ENCODE measurements around the gene COA7.
"Not testable (repeated sequence)": the region's sequence is repeated elsewhere in the genome, so short reads cannot be mapped to it uniquely, and the experiment has no call there.

COA7 gene

GRCh38 chr1:52702886-52703787 is 5.0 kb upstream of the COA7 start:
- DNase-seq = peak; percentile 96

GRCh38 chr1:52695627-52696026 is 2.5 kb downstream of the COA7 start:
- DNase-seq = no peak

DNA sequence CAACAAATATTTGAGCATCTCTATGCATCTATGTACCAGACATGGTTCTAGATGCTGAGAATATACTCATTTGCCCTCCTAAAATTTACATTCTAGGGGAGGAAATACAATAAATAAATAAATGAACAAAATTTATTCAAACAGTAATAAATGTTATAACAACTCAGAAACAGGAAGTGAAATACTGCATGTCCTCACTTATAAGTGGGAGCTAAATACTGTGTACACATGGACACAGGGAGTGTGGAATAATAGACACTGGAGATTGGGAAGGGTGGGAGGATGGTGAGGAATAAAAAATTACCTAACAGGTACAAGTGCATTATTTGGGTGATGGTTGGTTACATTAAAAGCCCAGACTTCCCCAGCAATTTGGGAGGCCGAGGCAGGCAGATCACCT is 4.3 kb downstream of the COA7 start:
- no peak for DNase-seq

- DNase-seq = not testable (repeated sequence)
Observed at GRCh38 chr1:52693351-52693750, 4.8 kb downstream of the COA7 start.

DNA sequence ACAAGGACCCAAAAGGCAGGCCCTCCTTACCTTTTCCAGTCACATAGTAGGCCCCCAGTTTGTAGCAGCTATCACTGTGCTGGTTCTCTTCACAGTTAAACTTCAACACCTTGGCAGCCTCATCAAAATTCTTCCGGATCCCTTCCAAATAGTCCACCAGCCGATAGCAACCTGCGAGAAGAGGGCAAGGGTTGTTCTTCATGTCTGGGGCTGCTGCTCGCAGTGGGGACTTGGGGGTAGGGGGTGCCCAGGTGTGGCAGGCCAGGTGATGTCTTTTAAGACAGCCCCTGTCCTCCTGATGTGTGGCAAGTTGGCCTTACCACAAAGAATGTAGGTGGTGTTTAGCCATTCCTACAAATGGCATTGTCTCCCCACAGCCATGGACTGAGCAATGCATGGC is 5.5 kb downstream of the COA7 start:
- DNase-seq = no peak

DNA sequence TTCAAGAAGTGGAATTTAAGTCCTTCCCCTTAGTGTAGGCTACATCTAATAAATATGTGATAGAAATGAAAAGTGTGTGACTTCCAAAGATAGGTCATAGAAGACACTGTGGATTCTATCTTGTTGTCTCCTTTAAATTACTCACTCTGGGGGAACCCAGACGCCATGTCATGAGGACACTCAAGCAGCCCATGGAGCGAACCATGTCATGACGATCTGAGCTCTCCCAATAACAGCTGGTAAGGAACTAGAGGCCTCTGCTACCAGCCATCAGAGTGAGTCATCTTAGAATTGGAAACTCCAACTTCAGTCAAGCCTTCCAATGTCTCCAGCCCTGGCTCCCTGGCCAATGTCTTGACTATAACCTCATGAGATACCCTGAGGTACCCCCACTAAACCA is 6.3 kb downstream of the COA7 start:
- no peak for DNase-seq

GRCh38 chr1:52686830-52687229 is 11.3 kb downstream of the COA7 start:
- no peak for DNase-seq

DNA sequence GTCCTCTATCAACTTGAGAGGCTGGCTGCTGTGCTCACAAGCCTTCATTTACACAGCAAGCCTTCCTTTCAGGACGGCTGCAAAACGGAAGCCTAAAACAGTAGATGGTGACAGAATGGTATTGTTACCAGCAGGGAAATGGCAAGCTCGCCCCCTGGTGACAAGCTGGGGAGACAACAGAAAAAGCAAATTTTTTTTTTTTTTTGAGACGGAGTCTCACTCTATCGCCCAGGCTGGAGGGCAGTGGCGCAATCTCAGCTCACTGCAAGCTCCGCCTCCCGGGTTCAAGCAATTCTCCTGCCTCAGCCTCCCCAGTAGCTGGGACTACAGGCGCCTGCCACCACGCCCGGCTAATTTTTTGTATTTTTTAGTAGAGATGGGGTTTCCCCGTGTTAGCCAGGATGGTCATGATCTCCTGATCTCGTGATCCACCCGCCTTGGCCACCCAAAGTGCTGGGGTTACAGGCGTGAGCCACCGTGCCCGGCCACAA is 11.8 kb downstream of the COA7 start:
- peak; percentile 55 for DNase-seq

GRCh38 chr1:52684545-52684944 is 13.6 kb downstream of the COA7 start:
- DNase-seq = no peak

GRCh38 chr1:52683367-52683940 is 14.7 kb downstream of the COA7 start:
- DNase-seq = no peak

GRCh38 chr1:52681136-52681535 is 17.0 kb downstream of the COA7 start:
- DNase-seq = no peak

- DNase-seq = no peak
Observed at GRCh38 chr1:52680353-52680752, 17.8 kb downstream of the COA7 start.

- DNase-seq = no peak
Observed at GRCh38 chr1:52679498-52679897, 18.6 kb downstream of the COA7 start.

GRCh38 chr1:52679048-52679447 is 19.1 kb downstream of the COA7 start:
- no peak for DNase-seq

DNA sequence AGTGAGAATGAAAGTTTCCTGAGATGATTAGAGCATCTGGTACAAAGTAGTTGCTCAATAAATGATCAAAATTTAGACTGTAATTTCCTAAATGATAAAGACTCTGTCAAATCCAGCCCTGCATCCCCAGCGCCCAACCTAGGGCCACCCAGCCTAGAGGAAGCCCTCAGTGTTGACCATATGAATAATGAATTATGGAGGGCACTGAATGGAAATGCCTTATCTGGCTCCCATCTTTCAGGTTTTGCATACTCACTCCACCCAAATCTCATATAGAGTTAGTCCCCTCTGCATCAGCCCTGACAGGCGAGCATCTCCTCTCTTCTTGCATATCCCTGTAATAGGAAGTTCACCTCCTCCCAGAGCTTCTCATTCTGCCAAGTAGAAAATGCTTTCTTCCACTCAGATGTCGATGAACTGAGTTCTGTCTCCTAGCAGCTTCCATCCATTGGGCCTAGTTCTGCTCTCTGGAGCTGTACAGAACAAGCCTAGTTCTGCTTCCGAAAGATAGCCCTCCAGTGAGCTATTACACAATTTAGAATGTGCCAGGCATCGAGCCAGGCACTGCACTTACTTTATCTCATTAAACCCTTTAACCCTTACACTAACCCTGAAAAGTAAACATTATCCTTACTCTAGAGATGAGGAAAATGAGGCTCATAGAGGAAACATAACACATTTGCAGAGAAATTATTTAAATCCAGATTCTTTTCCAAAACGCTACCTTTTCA is 20.9 kb downstream of the COA7 start:
- DNase-seq = peak; percentile 31

- DNase-seq = no peak
Observed at GRCh38 chr1:52676249-52676903, 21.8 kb downstream of the COA7 start.

DNA sequence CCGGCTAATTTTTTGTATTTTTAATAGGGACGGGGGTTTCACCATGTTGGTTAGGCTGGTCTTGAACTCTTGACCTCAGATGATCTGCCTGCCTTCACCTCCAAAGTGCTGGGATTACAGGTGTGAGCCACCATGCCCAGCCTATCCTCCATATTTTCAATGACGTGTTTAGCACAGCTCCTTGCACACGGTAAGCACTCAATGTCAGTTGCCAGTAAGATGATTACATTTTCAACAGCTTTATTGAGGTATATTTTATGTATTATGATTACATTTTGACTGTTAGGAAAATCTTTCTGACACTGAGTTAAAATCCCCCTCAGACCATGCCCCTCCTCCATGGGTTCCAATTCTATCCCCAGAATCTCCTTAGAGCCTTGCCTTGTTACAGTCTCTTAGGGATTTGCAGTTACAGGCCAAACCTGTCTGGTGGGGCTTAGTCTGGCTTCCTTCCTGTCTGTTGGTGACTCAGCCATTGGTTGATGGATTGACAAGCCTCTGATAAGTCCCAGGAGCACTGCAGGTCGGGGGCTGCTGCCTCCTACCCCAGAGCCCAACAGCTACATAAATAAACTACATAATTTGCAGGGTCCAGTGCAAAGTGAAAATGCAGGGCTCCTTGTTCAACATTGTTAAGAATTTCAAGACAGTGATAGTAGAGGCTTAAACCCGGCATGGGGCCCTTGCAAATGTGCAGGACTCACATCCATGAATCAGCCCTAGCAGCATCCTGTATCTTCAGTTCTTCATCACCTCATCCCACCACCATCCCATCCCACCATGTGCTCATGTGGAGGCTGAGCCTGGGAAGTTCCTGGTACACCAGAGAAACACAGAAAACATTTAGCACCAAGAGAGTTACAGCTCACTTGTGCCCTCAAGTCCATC is 23.4 kb downstream of the COA7 start:
- DNase-seq = no peak

DNA sequence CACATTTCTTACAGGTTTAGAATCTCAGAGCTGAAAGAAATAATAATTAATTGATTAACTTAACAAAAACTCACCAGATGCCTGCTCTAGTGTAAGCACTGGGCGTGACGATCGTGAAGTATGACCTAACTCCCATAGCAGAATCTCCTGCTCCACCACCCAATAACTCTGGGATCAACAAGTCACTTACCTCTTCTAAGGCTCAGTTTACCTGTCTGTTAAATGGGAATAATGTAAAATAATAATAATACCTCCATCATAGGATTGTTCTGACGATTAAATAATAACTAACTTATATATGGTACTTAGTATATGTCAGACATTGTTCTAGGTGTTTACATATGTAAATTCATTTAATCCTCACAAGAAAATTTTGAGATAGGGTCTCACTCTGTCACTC is 24.6 kb downstream of the COA7 start:
- no peak for DNase-seq

GRCh38 chr1:52672946-52673345 is 25.2 kb downstream of the COA7 start:
- DNase-seq = no peak

GRCh38 chr1:52670604-52671003 is 27.5 kb downstream of the COA7 start:
- no peak for DNase-seq

DNA sequence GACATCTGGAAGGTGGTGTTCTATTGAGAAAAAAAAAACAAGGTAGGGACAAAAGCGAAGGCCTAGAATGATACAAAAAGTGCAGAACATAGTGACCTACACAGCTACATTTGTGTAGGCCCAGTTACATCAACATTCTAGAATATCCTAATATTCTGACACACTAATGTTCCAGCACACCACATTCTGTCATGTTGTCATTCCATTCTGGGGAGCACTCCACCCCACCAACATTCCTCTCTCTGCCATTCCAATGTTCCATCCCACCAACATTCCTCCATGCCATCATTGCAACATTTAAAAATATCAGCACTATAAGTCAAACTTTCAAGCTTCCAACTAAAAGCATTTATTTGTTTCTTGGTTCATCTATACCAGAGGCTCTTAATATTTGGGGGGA is 28.5 kb downstream of the COA7 start:
- DNase-seq = no peak

DNA sequence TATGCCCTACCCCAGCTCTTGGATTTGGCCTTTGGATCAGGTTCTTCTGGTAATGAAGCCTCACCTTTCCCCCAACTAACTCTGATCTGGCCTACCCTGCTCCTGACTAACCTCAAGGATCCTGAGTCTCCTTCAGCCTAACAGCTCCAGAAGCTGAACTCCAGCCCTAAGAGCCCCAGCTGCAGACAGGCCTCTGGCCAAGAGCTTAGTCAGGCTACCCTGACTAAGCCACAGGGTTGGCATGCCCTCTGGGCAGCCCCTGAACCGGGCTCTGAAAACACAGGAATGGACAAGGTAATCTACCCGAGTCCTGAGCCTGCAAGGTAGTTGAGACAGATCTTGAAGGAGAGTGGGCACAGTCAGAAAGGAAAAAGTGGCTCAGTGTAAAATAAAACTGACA is 29.4 kb downstream of the COA7 start:
- no peak for DNase-seq

Measured in GF-D8 (cell line).